NCI-H2107 treated with DMSO at 0.1 percent for 48 hours (cell line): ENCODE measurements around the gene SEC14L2.
A peak's percentile ranks its signal among the peaks of the same experiment; 100 is the strongest.

Experiments
- DNase-seq: peaks from one replicate; lab custom pipeline; 2025; ENCODE audit not compliant: unreplicated experiment; lab: John Stamatoyannopoulos, UW

SEC14L2 gene

DNA sequence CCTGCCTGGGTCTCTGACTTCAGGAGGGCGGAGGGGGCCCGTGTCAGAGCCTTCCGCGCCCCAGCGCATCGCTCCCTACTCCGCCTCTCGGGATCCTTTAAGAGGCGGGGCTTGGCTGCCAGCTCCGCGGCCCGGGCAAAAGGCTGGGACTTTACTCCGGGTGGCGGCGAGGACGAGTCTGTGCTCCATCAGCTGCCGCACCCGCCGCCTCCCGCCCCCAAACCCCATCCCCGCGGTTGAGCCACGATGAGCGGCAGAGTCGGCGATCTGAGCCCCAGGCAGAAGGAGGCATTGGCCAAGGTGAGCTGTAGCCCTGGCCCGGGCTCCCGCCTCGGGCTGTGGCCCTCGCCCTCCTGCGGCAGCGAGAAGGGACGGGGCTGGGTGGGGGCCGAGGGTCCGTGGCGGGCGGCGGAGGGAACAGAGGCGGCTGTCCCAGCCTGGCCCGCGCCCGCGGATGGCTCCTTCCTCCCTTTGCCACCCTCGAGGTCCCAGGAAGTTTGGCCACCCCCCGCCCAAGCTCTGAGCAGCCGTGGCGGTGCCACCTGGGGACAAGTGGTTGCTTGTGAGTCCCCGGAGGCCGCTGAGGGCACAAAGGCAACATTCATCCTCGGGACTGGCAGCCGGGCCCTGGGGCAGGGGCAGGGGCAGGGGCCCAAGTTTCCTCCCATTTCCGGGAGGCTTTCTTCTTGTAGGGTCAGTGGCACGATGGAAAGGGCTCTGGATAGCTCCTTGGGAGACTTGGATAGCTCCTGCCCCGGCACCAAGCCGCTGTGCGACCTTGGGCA, at the start of gene SEC14L2:
TSS of gene SEC14L2 (plus strand) at position 148 of the 785 bp plus-strand sequence. CDS start at position 247, 99 bp downstream.
- no peak for DNase-seq

DNA sequence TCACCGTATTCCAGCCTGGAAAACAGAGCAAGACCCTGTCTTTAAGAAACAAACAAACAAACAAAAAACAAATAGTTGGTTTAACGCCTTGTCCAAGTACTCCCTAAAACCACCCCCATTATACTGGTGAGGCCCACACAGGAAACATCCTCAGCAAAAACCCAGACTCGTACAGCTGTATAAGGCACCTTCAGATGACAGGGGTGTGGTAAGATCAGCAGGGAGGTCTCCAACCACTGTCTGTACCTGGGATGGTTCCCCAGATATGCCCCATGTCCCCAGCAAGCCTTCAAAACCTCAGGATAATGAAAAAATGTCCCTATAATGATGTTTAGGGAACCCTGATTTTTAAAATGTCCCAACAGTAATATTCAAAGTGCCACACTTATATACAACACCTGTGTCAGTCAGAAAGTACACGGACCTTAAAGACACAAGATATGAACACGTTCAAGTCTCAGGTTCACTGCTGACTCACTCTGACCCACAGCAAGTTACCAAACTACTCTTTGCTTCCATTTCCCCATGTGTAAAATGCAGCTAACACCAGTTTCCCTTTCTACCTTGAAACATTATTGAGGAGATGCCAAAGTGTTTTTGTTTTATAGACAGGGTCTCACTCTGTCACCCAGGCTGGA, 49.4 kb upstream of the SEC14L2 start:
- no peak for DNase-seq

GRCh38 chr22:30348404-30348803, 48.4 kb upstream of the SEC14L2 start:
- no peak for DNase-seq

DNA sequence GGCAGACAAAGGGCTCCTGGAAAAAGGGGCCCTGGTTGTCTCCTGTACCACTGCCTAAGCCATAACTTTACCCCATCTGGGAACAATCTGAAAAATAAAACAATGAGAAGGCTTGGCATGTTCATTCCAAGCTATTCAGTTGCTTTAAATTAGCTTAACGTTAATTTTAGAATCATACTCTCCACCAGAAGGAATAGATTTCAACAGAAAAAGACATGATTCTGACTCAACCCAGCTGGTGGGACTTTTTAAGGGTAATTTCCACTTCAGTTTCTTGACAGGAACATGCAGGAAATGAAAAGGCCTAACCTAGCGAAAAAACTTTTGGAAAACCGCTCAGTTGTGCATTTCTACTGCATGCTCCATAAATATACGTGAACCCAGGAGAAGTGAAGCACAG, 48.0 kb upstream of the SEC14L2 start:
- no peak for DNase-seq

DNA sequence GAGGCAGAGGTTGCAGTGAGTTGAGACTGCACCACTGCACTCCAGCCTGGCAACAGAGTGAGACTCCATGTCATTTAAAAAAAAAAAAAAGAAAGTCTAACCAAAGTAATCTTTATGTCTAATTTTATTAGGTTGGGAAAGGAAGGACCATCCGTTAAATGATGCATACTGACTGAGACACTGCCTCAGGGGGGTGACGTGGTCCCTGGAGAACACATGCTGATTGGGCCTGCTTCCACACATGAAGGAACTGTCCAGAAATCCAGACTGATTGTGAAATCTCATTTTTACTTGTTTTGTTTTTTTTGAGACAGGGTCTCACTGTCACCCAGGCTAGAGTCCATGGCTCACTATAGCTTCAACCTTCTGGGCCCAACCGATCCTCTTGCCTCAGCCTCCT, 45.6 kb upstream of the SEC14L2 start:
- DNase-seq, result no peak

DNA sequence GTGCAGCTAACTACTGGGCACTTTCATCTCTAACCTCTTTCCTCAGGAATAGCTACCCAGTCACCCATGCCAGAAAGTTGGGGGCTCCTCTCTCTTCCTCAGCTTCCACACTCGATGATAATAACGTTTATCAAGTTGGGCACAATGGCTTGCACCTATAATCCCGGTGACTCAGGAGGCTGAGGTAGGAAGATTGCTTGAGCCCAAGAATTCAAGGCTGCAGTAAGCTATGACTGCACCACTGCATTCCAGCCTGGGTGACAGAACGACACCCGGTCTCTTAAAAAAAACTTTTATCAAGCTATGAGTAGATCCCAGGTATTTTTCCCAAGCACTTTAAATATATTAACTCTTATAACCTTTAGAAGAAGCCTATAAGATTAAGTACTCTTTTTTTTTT, 42.2 kb upstream of the SEC14L2 start:
- no peak for DNase-seq

DNA sequence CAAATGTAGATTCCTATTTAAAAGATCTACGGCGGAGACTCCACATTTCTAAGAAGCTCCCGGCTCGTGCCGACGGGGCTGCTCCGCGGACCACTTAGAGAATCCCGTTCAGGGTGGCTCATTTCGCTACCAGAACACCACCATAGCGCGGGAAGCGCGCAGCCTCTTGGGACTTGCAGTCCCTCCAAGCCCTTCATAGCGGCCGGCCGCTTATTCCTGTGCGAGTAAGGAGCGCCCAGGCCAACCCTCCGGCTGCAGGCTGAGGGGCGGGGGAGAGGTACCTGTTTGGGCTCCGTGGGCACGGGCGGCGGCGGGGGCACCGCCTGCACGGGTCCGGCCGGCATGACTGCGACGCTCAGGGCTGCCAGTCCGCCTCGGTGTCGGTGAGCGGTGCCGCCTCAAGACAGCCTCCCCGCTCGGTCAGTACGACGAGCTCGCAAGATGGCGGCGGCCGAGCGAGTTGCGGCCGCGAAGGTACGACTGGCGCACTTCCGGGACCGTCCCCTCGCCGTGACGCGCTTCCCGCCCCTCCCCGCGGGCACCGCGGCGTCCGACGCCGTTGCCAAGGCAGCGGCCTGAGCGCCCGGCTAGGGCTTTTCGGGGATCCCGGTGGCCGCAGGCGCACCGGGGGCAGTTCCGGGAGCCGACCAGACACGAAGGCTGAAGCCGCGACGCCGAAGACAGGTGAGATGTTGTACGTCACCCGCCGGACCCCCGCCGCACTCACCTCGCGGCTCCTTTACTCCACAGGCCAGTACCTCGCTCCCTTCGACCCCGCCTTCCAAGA, 40.2 kb upstream of the SEC14L2 start, which contains the start of the genes CCDC157 and SF3A1:
TSS of gene CCDC157 (plus strand) at position 559 of the 787 bp plus-strand sequence. CDS start 8,994 bp downstream, outside the sequence.
TSS of gene SF3A1 (minus strand) at position 446 of the 787 bp plus-strand sequence. CDS start at position 344, 102 bp downstream.
- DNase-seq, result peak; percentile 42

DNA sequence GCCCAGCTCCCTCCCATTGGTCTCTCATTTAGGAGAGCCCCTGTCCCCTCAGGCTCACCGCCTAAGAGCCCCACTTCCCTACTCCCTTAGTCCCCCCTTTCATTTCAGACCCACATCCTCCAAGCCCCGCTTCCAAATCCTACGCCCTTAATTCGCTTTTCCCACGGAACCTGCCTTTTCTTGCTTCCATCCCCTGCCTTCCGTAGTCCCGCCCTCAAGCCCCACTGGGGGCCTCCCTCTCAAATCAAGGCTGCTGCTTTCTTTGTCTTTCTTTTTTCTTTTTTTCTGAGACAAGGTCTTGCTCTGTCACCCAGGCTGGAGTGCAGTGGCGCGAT, 39.6 kb upstream of the SEC14L2 start:
- no peak for DNase-seq

DNA sequence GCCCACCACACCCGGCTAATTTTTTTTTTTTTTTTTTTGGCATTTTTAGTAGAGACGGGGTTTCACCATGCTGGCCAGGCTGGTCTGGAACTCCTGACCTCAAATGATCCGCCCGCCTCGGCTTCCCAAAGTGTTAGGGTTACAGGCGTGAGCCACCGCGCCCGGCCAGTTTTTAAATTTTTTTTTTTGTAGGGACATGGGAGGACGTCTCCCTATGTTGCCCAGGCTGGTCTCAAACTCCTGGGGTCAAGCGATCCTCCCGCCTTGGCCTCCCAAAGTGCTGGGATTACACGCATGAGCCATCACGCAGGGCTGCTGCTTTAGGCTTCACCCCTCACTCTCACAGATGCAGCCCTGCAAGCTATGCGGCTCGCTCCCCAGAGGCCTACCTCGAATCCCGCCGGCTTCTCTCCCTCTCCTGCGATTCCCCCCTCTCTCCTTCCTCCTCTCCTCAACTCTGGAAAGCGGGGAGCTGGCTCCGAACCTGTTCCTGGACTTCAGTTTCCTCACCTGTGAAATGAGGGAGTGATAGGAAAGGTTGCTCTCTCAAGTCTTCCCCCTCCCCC, 39.1 kb upstream of the SEC14L2 start:
- DNase-seq, result no peak

DNA sequence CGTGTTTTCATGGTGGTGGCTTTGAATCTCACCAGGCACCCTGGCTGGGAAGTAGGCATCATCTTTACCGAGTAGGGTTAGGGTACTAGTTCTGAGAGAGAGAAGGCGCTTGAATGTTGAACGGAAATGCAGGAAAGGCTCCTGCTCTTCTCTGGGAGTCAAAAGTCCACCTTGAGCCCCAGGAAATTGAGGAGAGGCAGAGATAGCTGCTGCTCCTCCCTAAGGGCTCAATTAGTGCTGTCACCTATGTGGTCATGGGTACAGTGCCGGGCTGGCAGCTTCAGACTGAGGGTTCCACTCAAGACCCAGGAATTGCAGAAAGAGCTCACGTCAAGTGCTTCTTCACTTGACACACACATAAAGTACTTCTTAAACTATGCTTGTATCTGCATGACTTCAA, 38.3 kb upstream of the SEC14L2 start:
- DNase-seq, result no peak

DNA sequence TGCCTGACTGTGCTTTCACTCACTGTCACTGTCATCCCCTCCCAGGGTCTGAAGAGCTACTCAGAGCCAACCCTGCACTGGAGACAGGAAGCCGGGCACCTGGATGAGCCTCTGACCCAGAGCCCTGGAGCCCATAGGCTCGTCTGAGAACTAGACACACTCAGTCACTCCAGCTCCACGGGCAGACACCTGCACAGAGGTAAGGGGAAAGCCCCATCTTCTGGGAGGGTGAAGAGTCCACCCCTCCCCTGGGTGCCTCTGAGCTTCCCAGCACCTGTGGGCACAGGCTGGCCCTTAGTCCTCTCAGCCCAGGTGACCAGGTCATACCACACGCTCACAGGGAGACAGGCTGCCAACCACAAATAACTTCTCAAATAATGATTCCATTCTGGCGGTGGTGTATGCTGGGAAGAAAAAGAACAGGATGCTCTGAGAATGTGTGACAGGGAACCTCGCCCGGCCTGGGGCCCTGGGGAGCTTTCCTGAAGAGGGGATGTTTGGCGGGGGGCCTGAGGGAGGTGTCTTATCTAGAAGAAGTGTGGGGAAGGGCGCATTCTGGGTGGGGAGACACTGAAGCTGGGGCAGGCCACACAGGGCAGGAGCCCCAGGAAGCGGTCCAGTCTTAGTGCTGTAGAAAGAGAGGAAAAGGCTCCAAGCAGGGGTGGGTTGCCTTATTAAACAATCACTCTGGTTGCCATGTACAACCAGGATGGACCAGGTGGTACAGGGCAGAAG, 34.7 kb upstream of the SEC14L2 start:
- no peak for DNase-seq

DNA sequence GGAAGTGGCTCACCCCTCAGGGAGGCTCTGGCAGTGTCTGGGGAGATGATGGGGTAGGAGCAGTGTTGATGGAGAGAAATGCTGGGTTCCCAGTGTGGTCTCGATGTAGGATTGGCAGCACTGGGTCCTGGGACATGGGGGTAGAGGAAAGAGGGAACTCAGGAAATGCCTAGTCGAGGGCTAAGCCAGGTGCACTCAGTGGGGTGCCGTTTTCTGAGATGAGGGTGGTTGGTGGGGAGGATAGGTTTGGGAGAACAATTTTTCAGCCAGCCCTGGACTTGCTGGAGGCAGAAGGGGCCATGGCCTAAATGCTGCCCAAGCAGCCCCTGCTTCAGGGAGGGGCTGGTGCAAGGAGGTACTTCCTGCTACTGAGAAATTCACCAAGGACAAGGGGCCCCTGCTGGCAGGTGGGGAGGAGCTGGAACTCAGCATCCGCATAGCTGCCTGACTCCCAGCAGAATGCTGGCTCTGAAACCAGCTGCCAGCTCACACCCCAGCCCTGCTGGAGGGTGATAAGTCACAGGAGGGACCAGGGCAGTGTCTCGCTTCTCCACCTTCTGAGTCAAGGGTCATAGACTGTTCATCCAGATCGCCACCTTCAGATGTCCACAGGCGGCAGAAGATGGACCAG, 34.1 kb upstream of the SEC14L2 start:
- DNase-seq, result peak; percentile 2

- DNase-seq, result no peak
These were observed 30.9 kb upstream of the SEC14L2 start for GRCh38 chr22:30365891-30366290.

DNA sequence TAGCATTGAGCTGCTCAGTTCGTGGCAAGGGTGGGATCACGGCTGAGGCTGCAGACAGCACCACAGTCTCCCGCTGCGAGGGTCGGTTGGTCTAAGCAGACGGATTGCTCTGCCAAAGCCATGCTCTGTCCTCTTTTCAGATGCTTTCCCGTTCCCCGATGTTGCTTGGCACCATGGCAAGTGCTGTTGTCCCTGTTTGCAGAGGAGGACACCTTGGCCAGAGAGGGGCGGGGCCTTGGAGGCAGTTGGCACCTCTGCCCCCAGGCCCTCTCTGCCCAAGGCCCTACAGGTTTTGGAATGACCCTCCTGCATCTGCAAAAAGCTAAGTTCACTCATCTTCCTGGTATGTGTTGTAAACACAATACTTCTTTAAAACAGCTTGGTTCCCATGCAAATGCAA, 28.4 kb upstream of the SEC14L2 start:
- no peak for DNase-seq

DNA sequence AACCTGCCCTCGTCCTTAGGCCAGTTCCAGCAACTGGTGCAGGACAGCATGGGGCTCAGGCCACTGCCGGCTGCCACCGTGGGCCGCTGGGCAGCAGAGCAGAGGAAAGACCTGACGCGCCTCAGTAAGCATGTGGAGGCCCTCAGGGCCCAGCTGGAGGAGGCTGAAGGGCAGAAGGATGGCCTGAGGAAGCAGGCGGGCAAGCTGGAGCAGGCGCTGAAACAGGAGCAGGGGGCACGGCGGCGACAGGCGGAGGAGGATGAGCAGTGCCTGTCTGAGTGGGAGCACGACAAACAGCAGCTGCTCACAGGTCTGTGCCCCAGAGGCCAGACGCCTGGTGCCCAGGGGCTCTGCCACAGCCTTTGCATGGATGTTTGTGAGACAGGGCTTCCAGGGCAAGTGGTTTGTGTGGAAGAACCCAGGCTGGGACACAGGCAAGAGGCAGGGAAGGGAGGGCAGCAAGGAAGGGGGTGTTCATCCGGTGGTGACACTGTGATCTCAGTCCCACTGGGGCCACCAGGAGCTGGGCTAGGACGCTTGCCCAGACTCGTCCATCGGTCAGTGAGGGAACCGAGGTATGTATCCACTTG, 26.1 kb upstream of the SEC14L2 start:
- DNase-seq, result no peak

DNA sequence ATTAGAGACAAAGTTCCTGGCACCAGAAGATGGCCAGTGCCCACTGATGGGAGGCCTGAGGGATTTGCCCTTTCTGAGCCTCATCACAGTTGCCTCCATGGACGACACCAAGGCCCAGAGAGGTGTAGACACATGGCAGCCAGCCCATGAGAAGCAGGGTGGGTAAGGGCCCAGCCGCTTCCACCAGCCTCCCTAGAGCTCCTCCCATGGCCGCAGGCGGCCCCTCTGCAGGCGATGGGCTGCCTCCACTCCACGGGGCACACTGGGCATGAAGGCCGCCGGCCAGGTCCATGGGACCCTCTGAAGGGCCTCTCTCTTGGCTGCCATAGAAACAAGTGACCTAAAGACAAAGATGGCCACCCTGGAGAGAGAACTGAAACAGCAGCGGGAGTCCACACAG, 25.5 kb upstream of the SEC14L2 start:
- DNase-seq, result no peak

DNA sequence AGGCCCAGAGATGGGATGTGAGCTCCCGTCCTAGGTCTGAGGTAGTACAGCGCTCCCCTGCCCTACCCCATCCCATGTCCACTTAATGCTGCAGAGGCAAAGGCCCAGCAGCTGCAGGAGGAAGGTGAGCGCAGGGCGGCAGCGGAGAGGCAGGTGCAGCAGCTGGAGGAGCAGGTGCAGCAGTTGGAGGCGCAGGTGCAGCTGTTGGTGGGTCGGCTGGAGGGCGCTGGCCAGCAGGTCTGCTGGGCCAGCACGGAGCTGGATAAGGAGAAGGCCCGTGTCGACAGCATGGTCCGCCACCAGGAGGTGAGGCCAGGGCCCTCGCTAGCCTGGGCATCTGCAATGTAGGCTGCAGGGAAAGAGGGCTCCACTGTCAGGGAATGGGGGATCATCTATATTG, 24.8 kb upstream of the SEC14L2 start:
- no peak for DNase-seq

- no peak for DNase-seq
These were observed 23.9 kb upstream of the SEC14L2 start for GRCh38 chr22:30372915-30373314.

- no peak for DNase-seq
These were observed 23.2 kb upstream of the SEC14L2 start for GRCh38 chr22:30373331-30374325.
